Endometrial microvascular endothelial cells (primary cell): ENCODE measurements around the gene NKD1. TPM values are rescaled to one million over a fixed set of nuclear protein-coding genes. Genes with fewer than 3 reads are reported as not detected.

Source experiments
- in situ Hi-C: cut with HindIII; loops from 2 replicates; pipeline ENCODE4 v1.10.0; 2017; ENCODE audit warnings: low sequenced_read_pairs, low pct_unique_long_range_greater_than_20kb; ENCODE audit errors: inconsistent ontology term
- total RNA-seq: library from RNA; depleted of rRNA; stranded (reverse); fragments of >200 nt; gene quantifications from one replicate; pipeline ENCODE4 v1.2.3, GENCODE V29; 2015; ENCODE audit errors: inconsistent ontology term

NKD1 gene
- total RNA-seq, 1 donor from 2014 or later, result under 0.01 TPM

DNA sequence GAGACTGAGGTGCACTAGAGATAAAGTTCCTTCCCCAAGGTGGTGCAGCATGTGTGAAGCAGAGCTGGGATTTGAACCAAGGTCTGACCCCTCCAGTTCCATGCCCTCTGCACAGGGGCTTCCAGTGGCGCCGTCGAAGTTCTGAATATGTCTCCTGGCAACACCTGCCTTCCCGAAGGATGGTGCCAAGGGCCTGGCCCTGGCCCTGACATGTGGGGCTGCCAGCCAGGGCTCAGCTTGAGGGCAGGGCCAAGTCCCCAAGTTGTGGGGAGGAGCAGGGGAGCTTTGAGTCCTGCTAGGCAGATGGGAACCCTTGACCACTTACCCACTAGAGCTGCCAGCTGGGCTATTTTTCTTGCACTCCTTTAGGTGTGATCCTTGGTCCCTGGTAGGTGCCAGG is 56.4 kb downstream of the NKD1 start:
- in situ Hi-C loops, result no loop called here

DNA sequence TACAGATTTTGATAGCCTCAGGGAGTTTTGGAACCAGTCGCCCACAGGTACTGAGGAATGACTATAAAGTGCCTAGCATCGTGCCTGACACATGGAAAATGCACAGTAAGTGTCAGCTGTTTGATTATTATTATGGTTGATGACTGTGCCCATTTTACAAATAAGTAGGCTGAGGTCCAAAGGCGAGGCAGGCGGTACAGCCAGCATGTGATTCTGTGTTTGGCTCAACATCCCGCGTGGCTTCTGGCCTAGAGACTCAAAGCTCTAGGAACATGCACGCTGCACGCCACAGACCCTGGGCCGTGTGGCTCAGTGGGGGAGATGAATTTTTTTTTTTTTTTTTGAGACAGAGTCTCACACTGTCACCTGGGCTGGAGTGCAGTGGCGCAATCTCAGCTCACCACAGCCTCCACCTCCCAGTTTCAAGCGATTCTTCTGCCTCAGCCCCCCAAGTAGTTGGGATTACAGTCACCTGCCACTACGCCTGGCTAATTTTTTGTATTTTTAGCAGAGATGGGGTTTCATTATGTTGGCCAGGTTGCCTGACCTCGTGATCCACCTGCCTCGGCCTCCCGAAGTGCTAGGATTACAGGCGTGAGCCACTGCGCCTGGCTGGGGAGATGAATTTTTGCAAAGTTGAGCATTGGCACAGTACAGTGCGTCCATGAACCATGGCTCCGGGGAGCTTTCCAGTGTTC is 57.7 kb downstream of the NKD1 start:
- in situ Hi-C loops, result no loop called here

DNA sequence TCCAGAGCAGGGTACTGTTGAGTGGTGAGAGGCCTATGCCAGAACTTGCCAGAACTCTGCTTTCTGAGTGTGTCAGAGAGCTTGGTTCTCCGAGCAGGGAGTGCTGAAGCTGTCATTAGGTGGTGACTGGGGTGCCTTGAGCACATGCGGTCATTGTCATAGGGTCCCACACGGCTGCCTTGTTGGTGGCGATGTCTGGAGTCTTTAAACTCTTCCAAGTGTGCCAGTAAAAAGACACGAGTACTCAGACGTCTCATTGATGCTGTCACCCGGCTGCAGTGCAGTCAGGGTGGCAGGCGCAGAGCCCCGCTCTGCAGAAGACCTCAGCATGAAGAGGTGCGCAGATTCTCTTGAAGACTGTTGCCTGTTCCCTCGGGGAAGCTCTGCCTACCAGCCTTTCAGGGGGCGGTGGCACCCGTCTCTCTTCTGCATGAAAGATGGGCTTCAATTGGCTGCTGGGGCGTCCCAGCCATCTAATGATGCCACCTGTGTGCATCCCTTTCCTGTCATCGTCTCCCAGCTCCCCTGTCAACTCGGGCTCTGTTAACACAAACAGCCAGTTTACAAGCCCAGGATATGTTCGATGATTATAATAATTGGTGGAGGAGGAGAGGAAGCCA is 58.3 kb downstream of the NKD1 start:
- in situ Hi-C loops, result no loop called here

DNA sequence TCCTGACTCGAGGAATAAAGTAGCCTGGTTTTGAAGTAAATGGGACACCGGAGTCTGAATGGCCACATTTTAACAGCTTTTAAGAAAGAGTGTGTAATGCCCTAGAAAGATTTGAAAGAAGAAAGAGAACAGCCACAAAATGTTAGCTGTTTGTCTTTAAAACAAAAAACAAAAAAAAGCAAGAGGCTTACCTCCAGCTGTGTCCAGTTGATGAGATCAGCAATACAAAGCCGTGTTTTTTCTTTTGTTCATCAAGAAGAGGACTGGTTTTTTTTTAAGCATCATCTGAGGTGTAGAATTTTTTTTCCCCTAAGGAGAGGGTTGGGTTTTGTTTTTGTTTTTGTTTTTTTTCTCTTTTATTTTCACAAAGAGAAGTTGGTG is 58.8 kb downstream of the NKD1 start:
- in situ Hi-C loops, result no loop called here

DNA sequence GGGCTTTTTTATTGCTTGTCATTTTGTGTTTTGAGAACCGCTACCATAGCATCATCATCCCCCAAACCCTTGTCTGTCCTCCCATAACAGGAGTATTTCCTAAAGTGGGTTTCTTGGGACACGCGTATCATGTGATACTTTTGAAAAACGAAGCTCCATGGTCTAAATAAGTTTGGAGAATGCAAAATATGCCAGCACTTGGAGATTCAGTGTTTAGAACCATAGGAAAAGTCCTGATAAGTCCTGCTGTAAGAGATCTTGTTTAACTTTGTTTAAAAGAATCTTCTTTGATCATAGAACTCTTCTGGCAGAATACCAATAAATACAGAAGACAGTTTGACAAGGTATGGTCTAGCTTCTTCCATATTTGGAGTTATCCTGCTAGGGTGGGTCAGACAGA is 59.3 kb downstream of the NKD1 start:
- in situ Hi-C loops, result no loop called here

DNA sequence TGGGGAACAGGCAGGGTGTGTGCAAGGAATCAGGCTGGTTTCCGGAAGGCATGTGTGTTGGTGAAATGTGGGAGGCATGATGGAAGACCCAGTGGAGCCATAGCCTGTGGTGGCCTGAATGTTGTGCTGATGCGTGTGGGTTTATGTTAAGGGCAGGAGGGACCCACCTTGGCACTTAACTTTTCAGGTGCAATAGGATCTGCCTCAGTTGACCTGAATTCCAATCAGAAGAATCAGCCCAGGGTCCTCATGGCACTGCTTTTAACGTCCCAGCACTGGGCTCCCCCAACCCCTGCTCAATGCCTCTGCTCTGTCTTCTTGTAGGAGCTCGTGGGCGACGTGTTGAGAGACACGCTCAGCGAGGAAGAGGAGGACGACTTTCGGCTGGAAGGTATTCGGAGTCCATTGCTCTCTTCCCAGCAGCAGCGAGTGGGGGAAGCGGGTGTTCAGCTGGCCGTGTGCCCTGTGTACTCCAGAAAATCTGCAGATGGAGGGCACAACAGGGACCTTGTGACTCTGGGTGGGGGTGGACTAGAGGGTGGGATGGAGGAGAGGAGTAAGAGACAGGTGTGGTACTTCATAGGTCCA is 59.9 kb downstream of the NKD1 start:
- in situ Hi-C loops, result no loop called here

DNA sequence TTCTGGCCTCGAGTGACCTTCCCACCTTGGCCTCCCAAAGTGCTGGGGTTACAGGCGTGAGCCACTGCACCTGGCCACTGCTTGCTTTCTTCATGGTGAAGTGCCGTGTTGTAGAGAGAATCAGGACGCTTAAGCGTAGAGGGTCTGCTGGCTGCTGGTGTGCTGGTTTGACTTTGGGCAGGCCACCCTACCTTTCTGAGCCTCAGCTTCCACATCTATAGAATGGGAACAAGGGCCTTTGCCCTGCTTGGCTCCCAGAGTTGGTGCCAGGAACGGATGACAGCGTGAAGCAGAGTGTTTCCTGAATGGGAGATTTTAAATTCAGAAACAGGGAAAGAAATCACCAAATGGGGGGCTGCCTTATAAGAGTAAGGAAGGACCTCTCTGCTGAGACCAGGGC is 60.9 kb downstream of the NKD1 start:
- in situ Hi-C loops, result no loop called here

DNA sequence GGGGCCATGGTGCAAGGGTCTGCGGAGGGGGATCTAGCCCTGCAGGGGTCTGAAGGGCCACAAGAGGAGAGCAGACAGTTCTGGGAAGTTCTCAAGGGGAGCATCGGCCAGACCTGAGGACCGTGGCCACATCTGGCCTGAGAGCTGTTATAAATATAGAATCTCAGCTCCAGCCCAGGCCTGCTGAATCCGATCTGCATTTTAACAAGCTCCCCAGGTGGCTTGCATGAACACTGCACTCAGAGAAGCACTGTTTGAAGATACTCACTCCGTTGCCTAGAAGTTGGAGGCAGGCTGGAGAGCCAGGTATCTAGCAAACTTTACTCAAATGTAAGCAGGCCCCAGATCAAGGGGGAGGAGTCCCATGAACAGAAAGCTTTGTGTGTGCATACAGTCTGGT is 61.3 kb downstream of the NKD1 start:
- in situ Hi-C loops, result no loop called here

DNA sequence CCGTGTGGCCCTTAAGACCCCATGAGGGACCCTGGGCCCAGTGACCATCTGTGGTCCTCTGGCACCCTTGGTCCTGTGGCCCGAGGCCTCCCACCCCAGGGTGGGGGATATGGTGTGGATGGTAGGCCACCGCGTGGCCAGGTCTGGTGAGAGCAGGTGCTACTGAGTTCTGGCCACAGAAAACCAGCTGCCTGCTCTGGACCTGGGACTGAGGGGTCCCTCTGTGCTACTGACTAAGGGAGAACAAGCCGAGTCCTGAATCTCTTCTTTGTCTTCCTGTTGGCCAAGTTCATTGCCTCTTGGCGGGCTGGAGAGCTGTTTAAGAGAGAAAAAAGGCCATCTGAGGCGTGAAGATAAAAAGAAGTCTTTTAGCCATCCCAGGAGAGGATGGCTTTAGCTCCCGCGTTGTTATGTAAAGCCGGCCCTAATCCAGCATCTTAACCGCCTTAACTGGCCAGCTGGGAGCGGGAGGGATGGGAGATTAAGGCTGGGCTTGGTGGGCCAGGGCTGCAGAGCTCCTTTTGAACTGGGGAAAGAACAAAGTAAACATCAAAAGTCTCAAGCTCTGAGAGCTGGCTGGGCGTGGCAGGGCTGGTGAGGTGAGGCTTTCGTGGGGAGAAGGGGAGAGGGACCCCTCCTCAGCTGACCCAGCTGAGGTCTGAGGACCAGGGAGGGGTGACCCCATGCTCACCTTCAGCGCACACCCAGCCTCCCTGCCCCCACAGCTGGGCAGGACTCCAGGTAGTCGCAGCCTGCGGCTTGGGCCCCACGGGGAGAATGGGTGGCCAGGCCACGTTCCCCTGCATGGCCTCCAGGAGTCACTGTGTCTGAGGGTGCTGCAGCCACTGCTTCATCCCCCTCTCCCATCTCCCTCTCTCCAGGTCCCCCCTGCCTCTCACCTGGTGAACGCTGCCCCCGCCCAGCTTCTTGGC is 62.4 kb downstream of the NKD1 start:
- in situ Hi-C loops, result no loop called here

DNA sequence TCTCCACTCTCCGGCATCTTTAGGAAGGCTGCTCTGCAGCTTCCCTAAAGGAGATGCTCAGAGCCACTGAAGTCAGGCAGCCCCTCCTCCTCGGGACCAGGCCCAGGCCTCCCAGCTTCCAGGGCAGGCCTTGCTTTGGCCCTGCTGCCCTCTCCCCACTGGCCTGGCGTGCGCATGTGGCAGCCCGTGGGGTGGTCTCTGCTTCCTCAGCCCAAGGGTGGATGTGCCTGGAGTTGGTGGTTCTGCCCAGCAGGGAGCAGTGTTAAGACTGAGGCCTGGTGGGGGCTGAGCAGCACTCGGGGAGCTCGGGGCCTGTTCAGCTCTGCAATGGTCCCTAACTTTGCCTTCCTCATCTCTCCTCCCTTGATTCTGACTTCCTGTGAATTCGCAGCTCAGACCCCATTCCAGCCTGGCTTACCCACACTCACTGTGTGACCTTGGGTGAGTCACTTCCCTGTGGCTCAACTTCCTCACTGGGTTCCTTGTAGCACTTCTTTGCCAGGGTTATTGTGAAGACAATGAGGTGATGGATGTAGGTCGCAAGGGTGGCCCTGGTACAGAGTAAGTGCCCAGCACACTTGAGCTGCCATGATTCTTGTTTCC is 63.2 kb downstream of the NKD1 start:
- in situ Hi-C loops, result no loop called here

DNA sequence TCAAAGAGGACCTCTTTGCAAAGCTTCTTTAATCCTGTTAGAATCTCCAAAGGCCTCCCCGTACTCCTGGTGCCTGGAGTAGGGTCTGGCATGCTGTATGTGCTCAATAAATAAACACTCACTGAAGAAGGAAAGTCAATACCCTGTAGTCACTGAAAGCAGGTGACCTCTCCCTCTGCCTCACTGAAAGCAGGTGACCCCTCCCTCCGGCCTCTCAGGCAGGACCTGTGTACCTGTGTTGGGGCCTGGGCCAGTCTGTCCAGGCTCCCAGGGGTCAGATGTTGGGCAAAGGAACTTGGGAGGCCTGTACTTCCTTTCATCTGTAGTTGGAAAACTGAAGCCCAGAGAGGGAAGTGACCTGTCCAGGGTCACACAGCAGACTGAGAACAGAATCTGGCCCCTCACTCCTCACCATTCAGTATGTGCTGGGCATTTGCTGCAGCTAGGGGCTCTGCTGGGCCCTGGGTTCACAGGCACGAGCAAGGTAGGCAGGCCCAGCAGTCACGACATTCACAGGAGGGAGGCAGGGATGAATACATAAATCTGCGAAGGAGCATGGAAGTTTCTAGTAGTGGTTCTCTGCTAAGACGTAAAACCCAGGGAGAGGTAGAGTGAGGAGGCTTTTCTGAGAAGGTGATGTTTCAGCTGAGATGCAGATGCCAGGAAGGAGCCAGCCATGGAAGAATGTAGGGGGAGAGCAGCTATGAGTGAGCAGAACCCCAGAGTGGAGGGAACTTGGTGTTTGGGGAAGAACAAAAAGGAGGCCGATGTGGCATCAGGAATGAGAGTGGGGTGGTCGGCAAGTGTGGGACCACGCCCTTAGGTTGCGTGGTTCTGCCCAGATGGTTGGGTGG is 64.0 kb downstream of the NKD1 start:
- in situ Hi-C loops, result no loop called here

DNA sequence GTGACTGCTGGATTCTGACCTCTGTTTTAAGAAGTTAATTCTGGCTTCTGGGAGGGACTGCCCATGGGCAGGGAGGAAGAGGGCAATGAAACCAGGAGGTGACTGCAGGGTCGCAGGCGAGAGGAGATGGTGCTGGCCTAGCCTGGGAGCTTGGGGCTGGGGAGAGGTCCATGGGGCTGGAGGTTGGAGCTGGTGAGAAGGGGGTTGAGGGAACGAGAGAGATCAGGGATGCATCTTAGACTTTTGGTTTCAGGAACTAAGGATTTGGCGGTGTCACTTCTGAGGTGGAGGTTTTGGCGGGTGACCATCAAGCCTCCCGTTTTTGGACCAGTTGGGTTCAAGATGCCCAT is 64.6 kb downstream of the NKD1 start:
- in situ Hi-C loops, result no loop called here

DNA sequence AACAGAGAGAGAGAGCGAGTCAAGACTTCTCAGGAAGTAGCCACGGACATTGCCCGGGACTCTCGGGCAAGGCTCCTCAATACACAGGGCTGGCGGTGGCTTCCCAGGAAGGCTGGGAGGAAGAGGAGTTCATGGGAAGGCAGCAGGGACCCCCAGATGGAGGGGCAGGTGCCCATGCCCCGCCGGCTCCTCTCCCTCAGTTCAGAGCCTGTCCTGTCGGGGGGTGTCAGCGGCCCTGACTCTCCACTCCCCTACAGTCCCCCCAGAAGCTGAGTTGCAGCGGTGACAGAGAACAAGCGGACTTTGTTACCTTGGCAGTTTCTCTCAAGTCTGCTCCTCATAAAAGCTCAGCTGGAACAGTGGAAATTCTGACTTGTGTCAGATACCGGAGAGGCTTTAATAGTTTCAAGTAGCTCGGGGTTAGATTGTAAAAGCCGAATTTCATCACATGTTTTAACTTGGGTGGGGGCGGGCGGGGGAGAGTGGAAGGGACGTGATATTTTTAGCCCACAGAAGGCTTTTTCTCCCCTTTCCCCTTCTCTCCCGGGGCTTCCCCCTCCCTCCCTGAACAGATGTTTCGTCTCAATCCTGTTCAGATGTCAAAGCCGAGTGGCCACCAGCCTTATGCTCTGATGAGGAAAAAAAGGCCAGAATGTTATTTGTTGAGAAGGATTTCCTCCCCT is 65.2 kb downstream of the NKD1 start:
- in situ Hi-C loops, result no loop called here

DNA sequence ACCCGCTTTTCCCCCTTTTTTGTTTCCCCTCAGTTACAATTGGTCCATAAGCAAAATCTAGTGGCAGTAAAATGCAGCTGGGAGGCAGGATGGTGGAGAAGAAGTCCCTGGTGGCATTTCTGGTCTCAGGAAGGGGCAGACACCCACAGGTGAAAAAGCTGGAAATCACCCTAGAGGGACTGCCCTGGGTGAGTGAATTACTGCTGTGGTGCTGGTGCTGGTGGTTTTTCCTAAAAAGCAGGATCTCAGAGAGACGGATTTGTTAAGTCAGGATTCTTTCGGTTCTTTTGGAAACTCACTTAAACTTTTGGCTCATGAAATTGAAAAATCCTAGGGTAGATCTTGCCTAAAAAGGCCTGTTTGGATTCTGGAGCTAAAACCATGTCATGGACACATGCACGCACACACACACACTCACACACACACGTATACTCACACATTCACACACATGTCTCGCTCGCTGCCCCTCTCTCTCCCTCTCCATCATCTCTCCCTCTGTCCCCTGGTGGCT is 65.8 kb downstream of the NKD1 start:
- in situ Hi-C loops, result no loop called here

DNA sequence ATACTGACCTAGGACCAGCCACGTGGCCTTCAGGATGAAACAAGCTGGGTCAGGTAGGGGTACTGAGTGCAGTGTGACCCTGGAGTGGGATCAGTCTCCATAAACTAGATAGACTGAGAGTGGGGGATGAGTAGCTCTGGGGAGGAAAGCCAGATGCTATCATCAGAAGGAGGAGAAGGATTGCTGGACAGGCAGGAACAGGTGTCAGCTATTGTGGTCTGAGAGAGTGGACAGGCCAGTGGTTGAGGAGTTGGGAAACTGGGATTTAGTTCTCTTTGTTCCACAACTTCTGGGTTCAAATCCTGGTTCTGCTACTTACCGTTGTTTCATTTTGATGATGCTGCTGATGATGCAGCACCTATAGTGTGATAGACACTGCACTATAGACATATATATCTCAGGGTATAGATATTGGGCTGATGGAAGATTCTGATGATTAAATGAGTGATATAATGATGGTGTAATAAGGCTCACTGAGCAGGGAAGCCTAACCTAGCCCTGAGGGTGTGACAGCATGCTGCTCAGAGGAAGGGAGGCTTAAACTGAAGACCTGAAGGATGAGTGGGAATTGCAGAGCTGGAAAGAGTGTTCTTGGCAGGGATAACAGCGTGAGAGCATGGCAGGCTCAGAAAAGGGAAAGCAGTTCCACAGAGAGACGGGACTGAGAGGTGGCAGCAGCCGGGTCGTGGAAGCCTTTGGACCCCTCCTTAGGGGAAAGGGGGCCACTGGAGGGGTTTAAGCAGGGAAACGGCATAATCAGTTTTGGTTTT is 66.9 kb downstream of the NKD1 start:
- in situ Hi-C loops, result no loop called here

DNA sequence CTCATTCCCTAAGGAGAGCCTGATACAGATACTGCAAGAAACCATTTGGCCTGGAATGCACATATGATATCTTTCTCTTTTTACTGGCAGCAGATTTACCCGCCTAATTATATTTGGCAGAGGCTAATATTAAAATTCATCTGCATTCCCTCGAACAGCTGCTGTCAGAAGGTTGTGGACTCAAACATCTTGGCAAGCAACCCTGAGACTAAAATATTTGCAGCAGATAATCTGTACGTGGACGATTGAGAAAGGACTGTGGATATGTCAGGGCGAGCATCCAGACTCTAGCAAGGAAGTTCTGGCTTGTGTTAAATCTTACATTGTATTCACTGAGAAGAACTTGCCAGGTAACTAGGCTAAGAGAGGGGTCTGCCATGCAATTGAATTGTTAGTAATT is 67.7 kb downstream of the NKD1 start:
- in situ Hi-C loops, result no loop called here

DNA sequence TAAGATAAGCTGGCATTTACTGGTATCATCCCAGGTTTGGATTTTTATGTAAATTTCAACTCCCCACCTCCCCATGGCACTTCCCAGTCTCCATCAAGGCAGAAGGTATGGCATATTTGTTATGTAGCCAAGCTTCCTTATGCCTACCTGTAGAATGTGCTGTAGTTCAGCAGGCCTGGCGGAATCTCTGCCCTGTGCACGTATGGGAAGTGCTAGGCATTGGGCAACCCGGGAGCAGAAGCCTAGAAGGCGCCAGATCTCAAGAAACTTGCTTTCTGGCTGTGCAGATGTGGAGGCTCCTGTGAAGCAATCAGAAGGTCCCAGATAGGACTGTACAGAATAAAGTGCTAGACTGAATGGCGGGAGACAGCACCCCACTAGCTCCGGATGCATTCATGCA is 68.2 kb downstream of the NKD1 start:
- in situ Hi-C loops, result no loop called here
